Sigmoid colon (tissue), 7 donors: ENCODE results near the gene DGKD. TPM values are rescaled to one million over a fixed set of nuclear protein-coding genes. Genes with fewer than 3 reads are reported as not detected.

Source experiments
- DNase-seq: peaks from one replicate; pipeline ENCODE4 v3.0.0-alpha.2; 2019
- H3K27ac ChIP-seq, 4 donors: fragments of 200-600 bp; sonication (generic); one replicate each; pipeline ENCODE4 v1.5.1; 2016 to 2019; ENCODE audit warnings: mild to moderate bottlenecking in 1 of 4
- H3K27me3 ChIP-seq, 3 donors: fragments of 200-600 bp; sonication (generic); one replicate each; pipeline ENCODE4 v1.5.1; 2019; ENCODE audit warnings: mild to moderate bottlenecking in 1 of 3
- H3K36me3 ChIP-seq, 4 donors: fragments of 200-600 bp; sonication (generic); one replicate each; pipeline ENCODE4 v1.5.1; 2016 to 2019
- H3K4me1 ChIP-seq, 4 donors: fragments of 200-600 bp; sonication (generic); one replicate each; pipeline ENCODE4 v1.5.1; 2017 to 2019
- H3K4me3 ChIP-seq, 4 donors: fragments of 200-600 bp; sonication (generic); one replicate each; pipeline ENCODE4 v1.5.1; 2017 to 2019; ENCODE audit warnings: mild to moderate bottlenecking in 2 of 4, moderate library complexity in 1 of 4
- H3K9me3 ChIP-seq, 4 donors: fragments of 200-600 bp in 3 of 4; sonication (generic) in 3 of 4; one replicate each; pipeline versions ENCODE4 v1.5.1 to v1.6.1; 2013 to 2019
- CTCF ChIP-seq, 4 experiments: fragments of 450-650 bp in 3 of 4; fragments of 200-600 bp in 1 of 4; IDR thresholded peaks; one replicate each; pipeline ENCODE4 v1.5.1; 2016 to 2019; ENCODE audit warnings: antibody characterized with exemption in 4 of 4, mild to moderate bottlenecking in 3 of 4, moderate library complexity in 2 of 4
- EP300 ChIP-seq, 4 donors: sonication (generic); formaldehyde crosslinking; IDR thresholded peaks; one replicate each; pipeline ENCODE4 v1.6.1; 2017; ENCODE audit warnings: antibody characterized with exemption in 4 of 4
- POLR2A ChIP-seq, 2 donors: fragments of 450-650 bp; IDR thresholded peaks; one replicate each; pipeline ENCODE4 v1.6.1; 2016; ENCODE audit warnings: antibody characterized with exemption in 2 of 2, mild to moderate bottlenecking in 2 of 2, moderate library complexity in 2 of 2
- POLR2AphosphoS5 ChIP-seq, 4 donors: sonication (generic); formaldehyde crosslinking; IDR thresholded peaks; one replicate each; pipeline ENCODE4 v1.6.1; 2017; ENCODE audit warnings: antibody characterized with exemption in 4 of 4
- WGBS, 2 donors: extraction: QIAGEN DNeasy Blood & Tissue Kit; methylation state at CpG; one replicate each; pipeline ENCODE4 v1.1.7; 2013; 5-methylcytosine and 5-hydroxymethylcytosine counted together
- intact Hi-C: fragments of 100-400 bp; cut with DNase I; formaldehyde crosslinking; loops from one replicate; pipeline ENCODE4 v1.15.1; 2023
- polyA plus RNA-seq, 3 donors: library from polyadenylated mRNA; stranded (reverse); fragments of 200-250 nt; gene quantifications; one replicate each; pipeline ENCODE4 v1.2.3, GENCODE V29; 2013
- total RNA-seq, 4 donors: library from RNA; depleted of rRNA; stranded (reverse); fragments of >200 nt; gene quantifications; one replicate each; pipeline ENCODE4 v1.1.0, GENCODE V29; 2016
- donor health status: healthy with polysubstance abuse.
- donor health status: Bipolar disorder and iron deficiency.
- donor health status: healthy.

DGKD gene
- total and polyA plus RNA-seq, 7 donors, result 10.7 to 67.0 (median 19.7) TPM

GRCh38 chr2:233386382-233387041 is 32.2 kb downstream of the DGKD start:
- no peak for DNase-seq
- Histone ChIP-seq H3K27ac (peak overlapping the region; percentile 86 to 94 (median 88)), H3K36me3 (peaks cover 0 to 13% (median 0%) of the 10 kb centered on the region in 4 donors), H3K9me3 (no peaks in the 10 kb centered on the region), H3K27me3 (no peaks in the 10 kb centered on the region), H3K4me1 (peaks cover 0 to 63% (median 52%) of the 10 kb centered on the region in 4 donors), H3K4me3 (peak overlapping the region in 1 of 4 donors; percentile 21)
- 69 to 86% methylated on average over 13 of the region's 13 CpGs for WGBS, 2 donors
- TF ChIP-seq CTCF (IDR thresholded peaks at IDR 0.05) (no peak), EP300 (IDR thresholded peaks at IDR 0.05) (peak in 2 of 4 donors; percentile 21 to 22), POLR2AphosphoS5 (IDR thresholded peaks at IDR 0.05) (peak in 2 of 4 donors; percentile 8 to 66)
- intact Hi-C loops, result loop anchor here (1.0 kb wide), 1 partner anchor 32 kb away; the partner anchor contains the start of gene DGKD

GRCh38 chr2:233387225-233387624 is 32.9 kb downstream of the DGKD start:
- Histone ChIP-seq H3K4me1 (peaks cover 0 to 63% (median 52%) of the 10 kb centered on the region in 4 donors), H3K9me3 (no peaks in the 10 kb centered on the region), H3K36me3 (peaks cover 0 to 13% (median 0%) of the 10 kb centered on the region in 4 donors), H3K27me3 (no peaks in the 10 kb centered on the region), H3K27ac (peak overlapping the region; percentile 86 to 94 (median 88)), H3K4me3 (peak overlapping the region in 3 of 4 donors; percentile 8 to 24 (median 21))
- WGBS, 2 donors, result 83 to 89% methylated on average over 13 of the region's 13 CpGs
- peak; percentile 78 for DNase-seq
- TF ChIP-seq CTCF (IDR thresholded peaks at IDR 0.05) (no peak), POLR2AphosphoS5 (IDR thresholded peaks at IDR 0.05) (peak in 1 of 4 donors; percentile 53), POLR2A (IDR thresholded peaks at IDR 0.05) (no peak), EP300 (IDR thresholded peaks at IDR 0.05) (peak; percentile 82 to 97 (median 95))
- intact Hi-C loops, result loop anchor here (1.0 kb wide), 1 partner anchor 33 kb away; the partner anchor contains the start of gene DGKD

- intact Hi-C loops, result loop anchor here (1.0 kb wide), 1 partner anchor 34 kb away; the partner anchor contains the start of gene DGKD
- Histone ChIP-seq H3K4me1 (peaks cover 0 to 63% (median 52%) of the 10 kb centered on the region in 4 donors), H3K27me3 (no peaks in the 10 kb centered on the region), H3K9me3 (no peaks in the 10 kb centered on the region), H3K36me3 (peaks cover 0 to 13% (median 0%) of the 10 kb centered on the region in 4 donors), H3K27ac (peak overlapping the region; percentile 86 to 94 (median 88)), H3K4me3 (peak overlapping the region in 3 of 4 donors; percentile 8 to 24 (median 21))
- TF ChIP-seq POLR2A (IDR thresholded peaks at IDR 0.05) (peak in 1 of 2 donors; percentile 53), POLR2AphosphoS5 (IDR thresholded peaks at IDR 0.05) (peak in 3 of 4 donors; percentile 75 to 85 (median 81)), EP300 (IDR thresholded peaks at IDR 0.05) (peak; percentile 55 to 77 (median 70)), CTCF (IDR thresholded peaks at IDR 0.05) (no peak)
- DNase-seq, result peak; percentile 97
- WGBS, 2 donors, result 66 to 77% methylated on average over 25 of the region's 25 CpGs
Measured at GRCh38 chr2:233387667-233388528, 33.6 kb downstream of the DGKD start.

GRCh38 chr2:233389601-233390125 is 35.4 kb downstream of the DGKD start:
- peaks cover 0 to 24% (median 0%) of the 10 kb centered on the region in 4 donors for H3K36me3 ChIP-seq
- no peak for DNase-seq
- H3K4me3 ChIP-seq, result no peak overlapping the region
- H3K9me3 ChIP-seq, result no peaks in the 10 kb centered on the region
- intact Hi-C loops, result no loop called here
- no peaks in the 10 kb centered on the region for H3K27me3 ChIP-seq
- no peak for TF ChIP-seq CTCF (IDR thresholded peaks at IDR 0.05)
- peak in 1 of 4 donors; percentile 11 for TF ChIP-seq POLR2AphosphoS5 (IDR thresholded peaks at IDR 0.05)
- 92 to 94% methylated on average over 8 of the region's 8 CpGs for WGBS, 2 donors
- H3K27ac ChIP-seq, result peak overlapping the region; percentile 86 to 94 (median 88)
- H3K4me1 ChIP-seq, result peaks cover 0 to 56% (median 48%) of the 10 kb centered on the region in 4 donors
